K562 (cell line): ENCODE data around the gene ALDH8A1. TPM values are rescaled to one million over a fixed set of nuclear protein-coding genes. Genes with fewer than 3 reads are reported as not detected.

ENCODE experiments used
- ATAC-seq: fragments of 200-7000 bp; cut with Tn5 transposase; 3 replicates; pipeline ENCODE4 v1.9.1; 2020; ENCODE audit warnings: moderate library complexity
- BruUV-seq: library from RNA; stranded (reverse); fragments of 400-500 nt; replicated peaks from 2 replicates; lab custom pipeline; 2021; lab: Mats Ljungman, UMichigan
- CTCF ChIA-PET: fragments of 300-600 bp; formaldehyde crosslinking; extraction: SDS; loops from one replicate; lab custom pipeline; 2021; ENCODE audit warnings: low intra/inter-chr PET ratio; lab: Yijun Ruan, JAX
- POLR2A ChIA-PET: fragments of 300-600, 350-650 bp; sonication (Branson Sonifier 250); formaldehyde crosslinking; extraction: SDS; loops from one replicate; lab custom pipeline; 2021; ENCODE audit warnings: antibody characterized with exemption, inconsistent platforms; lab: Yijun Ruan, JAX
- DNase-seq, 4 experiments: peaks; one replicate each; pipeline versions ENCODE4 v3.0.0 to v3.0.0-alpha.2; 2011 to 2018; ENCODE audit warnings: low spot score in 3 of 4, mixed read lengths in 3 of 4; ENCODE audit errors: extremely low read depth in 1 of 4
- FAIRE-seq: peaks from 2 replicates; lab custom pipeline; 2011; peaks lifted over from hg19 to GRCh38; lab: Jason Lieb, UNC
- H2AFZ ChIP-seq: 2 replicates; pipeline ENCODE4 v1.6.0; 2011; ENCODE audit warnings: low read depth, low read length, control low read depth, inconsistent platforms
- H3K27ac ChIP-seq: fragments of 200-600 bp; 3 replicates; pipeline ENCODE4 v1.8.0; 2011; ENCODE audit warnings: low read depth, mild to moderate bottlenecking, control low read depth, inconsistent platforms, low read length, moderate library complexity, mixed read lengths; ENCODE audit errors: extremely low read depth
- H3K27me3 ChIP-seq, 2 experiments: fragments of 300-600 bp in 1 of 2; 2 replicates in 1 of 2; 3 replicates in 1 of 2; pipeline versions ENCODE4 v1.6.0 to v1.8.0; 2011; ENCODE audit warnings: inconsistent platforms in 2 of 2, low read length in 2 of 2, mild to moderate bottlenecking in 1 of 2, mixed read lengths in 1 of 2, moderate library complexity in 1 of 2; ENCODE audit not compliant: control insufficient read depth in 2 of 2, insufficient read depth in 2 of 2
- H3K36me3 ChIP-seq: fragments of 300-600 bp; 3 replicates; pipeline ENCODE4 v1.8.0; 2011; ENCODE audit warnings: mild to moderate bottlenecking, low read length, inconsistent platforms; ENCODE audit not compliant: control insufficient read depth, insufficient read depth
- H3K4me1 ChIP-seq, 2 experiments: fragments of 200-600 bp in 1 of 2; replicated peaks in 1 of 2; 2 replicates in 1 of 2; 3 replicates in 1 of 2; pipeline versions ENCODE4 v1.5.1 to v1.8.0; 2011; ENCODE audit warnings: inconsistent platforms in 2 of 2, low read length in 2 of 2, mild to moderate bottlenecking in 1 of 2, mixed read lengths in 1 of 2, moderate library complexity in 1 of 2; ENCODE audit not compliant: control insufficient read depth in 2 of 2, insufficient read depth in 2 of 2
- H3K4me2 ChIP-seq: 2 replicates; pipeline ENCODE4 v1.6.1; 2011; ENCODE audit warnings: low read length, control low read depth, inconsistent platforms, mixed read lengths; ENCODE audit not compliant: insufficient read depth
- H3K4me3 ChIP-seq: fragments of 200-600 bp; sonication (generic), shearing (Covaris generic); 2 replicates; pipeline ENCODE4 v1.5.1; 2016; ENCODE audit warnings: control low read depth, inconsistent platforms
- H3K79me2 ChIP-seq: fragments of 200-600 bp; 3 replicates; pipeline ENCODE4 v1.8.0; 2011; ENCODE audit warnings: low read length, inconsistent platforms; ENCODE audit not compliant: control insufficient read depth, insufficient read depth
- H3K9ac ChIP-seq, 2 experiments: 2 replicates each; pipeline versions ENCODE4 v1.6.0 to v1.6.1; 2011; ENCODE audit warnings: low read depth in 2 of 2, low read length in 2 of 2, control low read depth in 1 of 2, inconsistent platforms in 1 of 2, mild to moderate bottlenecking in 1 of 2, mixed read lengths in 1 of 2; ENCODE audit not compliant: insufficient read depth in 1 of 2
- H3K9me1 ChIP-seq: one replicate; pipeline ENCODE4 v1.6.0; 2011; ENCODE audit warnings: inconsistent platforms, mild to moderate bottlenecking, low read length, moderate library complexity; ENCODE audit not compliant: control insufficient read depth, insufficient read depth
- H3K9me3 ChIP-seq: replicated peaks from 2 replicates; pipeline ENCODE4 v1.5.1; 2011; ENCODE audit warnings: low read depth, low read length, inconsistent platforms; ENCODE audit not compliant: control insufficient read depth, insufficient read depth
- H4K20me1 ChIP-seq: replicated peaks from 2 replicates; pipeline ENCODE4 v1.6.1; 2011; ENCODE audit warnings: low read length, inconsistent platforms, mixed read lengths; ENCODE audit not compliant: control insufficient read depth, insufficient read depth
- CBFA2T2 ChIP-seq: fragments of 450-650 bp; conservative IDR thresholded peaks from 2 replicates; pipeline ENCODE4 v1.6.1; 2017; ENCODE audit warnings: mild to moderate bottlenecking
- FIP1L1 ChIP-seq: fragments of 200-400 bp; formaldehyde crosslinking; IDR thresholded peaks from 2 replicates; pipeline ENCODE4 v1.6.1; 2018; ENCODE audit warnings: mild to moderate bottlenecking, low read depth, low read length; ENCODE audit not compliant: poor library complexity, severe bottlenecking
- MEF2A ChIP-seq: IDR thresholded peaks from 2 replicates; pipeline ENCODE4 v1.6.1; 2011; ENCODE audit warnings: low read depth, mild to moderate bottlenecking, low read length, moderate library complexity; ENCODE audit not compliant: control insufficient read depth
- MXD1 ChIP-seq: fragments of 250-450 bp; sonication (Bioruptor Pico); IDR thresholded peaks from 2 replicates; pipeline ENCODE4 v1.8.0; 2021; ENCODE audit warnings: borderline replicate concordance, mild to moderate bottlenecking, moderate library complexity; ENCODE audit not compliant: poor library complexity, severe bottlenecking
- REST ChIP-seq, 2 experiments: fragments of 450-650 bp; formaldehyde crosslinking in 1 of 2; IDR thresholded peaks; 2 replicates each; pipeline versions ENCODE4 v1.4.0 to v1.6.1; 2014 to 2020; ENCODE audit warnings: mild to moderate bottlenecking in 2 of 2, borderline replicate concordance in 1 of 2, low read depth in 1 of 2
- TFE3 ChIP-seq: fragments of 450-650 bp; formaldehyde crosslinking; IDR thresholded peaks from 2 replicates; pipeline ENCODE4 v1.4.0; 2020; ENCODE audit warnings: mild to moderate bottlenecking, mixed read lengths
- ZNF282 ChIP-seq: sonication (generic); formaldehyde crosslinking; IDR thresholded peaks from 2 replicates; pipeline ENCODE4 v1.8.1; 2023; ENCODE audit warnings: missing genetic modification reagents
- WGBS: fragments of 100-300 bp; shearing (Covaris generic); methylation state at CpG from one replicate; pipeline ENCODE4 v1.1.6; 2016; ENCODE audit warnings: low coverage, mixed read lengths; ENCODE audit not compliant: insufficient coverage; ENCODE audit errors: missing lambda C conversion rate; 5-methylcytosine and 5-hydroxymethylcytosine counted together
- in situ Hi-C: fragments of 300-500 bp; cut with MboI; formaldehyde crosslinking; loops from 4 replicates; pipeline ENCODE4 v1.15.0; 2018; ENCODE audit warnings: inconsistent platforms, mixed read lengths
- intact Hi-C: fragments of 100-400 bp; cut with micrococcal nuclease; formaldehyde crosslinking; loops from 2 replicates; pipeline ENCODE4 v1.14.2; 2022
- polyA plus RNA-seq, 8 experiments: library from polyadenylated mRNA; depleted of rRNA in 4 of 8; stranded (reverse) in 5 of 8; unstranded in 3 of 8; fragments of >200 nt; fragmentation: Nextera tagmentation in 2 of 8; fragmentation: Illumina TruSeq in 1 of 8; extraction: Ambion mirVana in 2 of 8; extraction: Trizol in 1 of 8; gene quantifications; 2 replicates each; pipeline versions ENCODE4 v1.2.1 to v1.2.3, GENCODE V29; 2011 to 2014; ENCODE audit warnings: inconsistent platforms in 1 of 8, missing spikeins in 1 of 8
- total RNA-seq, 7 experiments: library from RNA; depleted of rRNA in 6 of 7; stranded (reverse); fragments of >200 nt in 6 of 7; fragmentation: Illumina TruSeq in 2 of 7; extraction: Trizol in 2 of 7; gene quantifications; 2 replicates each; pipeline versions ENCODE4 v1.2.1 to v1.2.3, GENCODE V29; 2011 to 2021; ENCODE audit warnings: low replicate concordance in 1 of 7

The ALDH8A1 gene
- total and polyA plus RNA-seq, 9 of the 15 experiments (the other 6 are each of a cell fraction or from before 2014, with no cell fraction given), result 0.03 to 0.18 (median 0.04) TPM; not detected in 2

- H3K4me2 ChIP-seq, result no peak overlapping the region
- no peak overlapping the region for H3K27ac ChIP-seq
- BruUV-seq, result no TSS peak
- ChIA-PET POLR2A (interaction anchor here (1.1 kb wide), 1 partner anchor 54 kb away, joined by 4 read pairs; no protein-coding TSS in a partner anchor), CTCF (no interaction called here)
- H3K9me3 ChIP-seq, result no peaks in the 10 kb centered on the region
- no peaks in the 10 kb centered on the region for H3K36me3 ChIP-seq
- no peak overlapping the region for H2AFZ ChIP-seq
- H3K4me1 ChIP-seq, result no peaks in the 10 kb centered on the region
- DNase-seq, result no peak
- intact Hi-C loops (loop anchor here (5.0 kb wide), 3 partner anchors 53 to 772 kb away; no protein-coding TSS in a partner anchor), in situ Hi-C loops (no loop called here)
- no peak for ATAC-seq
- no peak for FAIRE-seq
- H3K27me3 ChIP-seq, result peaks cover 9% of the 10 kb centered on the region in 2 experiments
- no peak overlapping the region for H3K9ac ChIP-seq
- no peak overlapping the region for H3K4me3 ChIP-seq
- WGBS, result 15% methylated on average over 3 of the region's 3 CpGs
- no peaks in the 10 kb centered on the region for H3K79me2 ChIP-seq
- H3K9me1 ChIP-seq, result no peaks in the 10 kb centered on the region
- no peaks in the 10 kb centered on the region for H4K20me1 ChIP-seq
- TF ChIP-seq MEF2A (no peak), ZNF282 (CRISPR knock-in tag) (no peak), TFE3 (CRISPR knock-in tag) (no peak), CBFA2T2 (no peak), MXD1 (CRISPR knock-in tag) (no peak), REST (IDR thresholded peaks at IDR 0.05; ENCODE audit: borderline replicate concordance) (no peak), REST (CRISPR knock-in tag; IDR thresholded peaks at IDR 0.05; ENCODE audit: low read depth) (no peak), FIP1L1 (no peak)
These were observed 65.1 kb downstream of the ALDH8A1 start for GRCh38 chr6:134884752-134885151.
